ENCODE results near the gene ALPI.

GRCh38 chr2:232447638-232448303 lies 8.2 kb upstream of the ALPI start:
- TF ChIP-seq POLR2A (IDR thresholded peaks at IDR 0.05; ENCODE audit: low read depth, low read length) (no peak), TAF1 (IDR thresholded peaks at IDR 0.05; ENCODE audit: borderline replicate concordance, low read depth, low read length) (no peak), POLR2AphosphoS5 (IDR thresholded peaks at IDR 0.05; ENCODE audit: low read depth, low read length) (no peak)
